ENCODE results near the gene ADAMTS6. TPM values are rescaled to one million over a fixed set of nuclear protein-coding genes. Genes with fewer than 3 reads are reported as not detected.

Gene ADAMTS6
- total RNA-seq, 4 donors from 2014 or later: 0.05 to 0.49 (median 0.31) TPM

DNA sequence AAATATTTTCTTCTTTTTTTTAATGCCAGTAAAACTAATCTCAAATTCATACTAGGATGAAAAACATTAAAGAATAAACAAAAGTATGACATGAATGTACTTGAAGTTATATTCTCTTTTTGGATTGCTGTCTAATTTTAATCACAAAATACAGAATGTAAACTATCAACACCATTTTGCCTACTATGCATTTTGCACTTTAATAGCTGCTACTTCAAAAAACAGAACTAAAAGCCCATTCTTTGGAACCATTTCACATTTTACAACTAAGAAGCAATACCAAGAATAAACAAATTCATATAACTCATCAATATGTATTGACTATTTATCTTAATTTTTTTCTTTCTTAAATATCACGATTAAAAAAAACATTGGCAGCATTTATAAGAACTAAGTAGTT lies 58.1 kb downstream of the ADAMTS6 start:
- no peak for ATAC-seq
- no peak overlapping the region for H3K4me3 ChIP-seq
- intact Hi-C loops (cut with DNase I; ENCODE audit: low total_unique reads): no loop called here
- no peak for TF ChIP-seq POLR2A (IDR thresholded peaks at IDR 0.05)
- TF ChIP-seq, protein P1, sequence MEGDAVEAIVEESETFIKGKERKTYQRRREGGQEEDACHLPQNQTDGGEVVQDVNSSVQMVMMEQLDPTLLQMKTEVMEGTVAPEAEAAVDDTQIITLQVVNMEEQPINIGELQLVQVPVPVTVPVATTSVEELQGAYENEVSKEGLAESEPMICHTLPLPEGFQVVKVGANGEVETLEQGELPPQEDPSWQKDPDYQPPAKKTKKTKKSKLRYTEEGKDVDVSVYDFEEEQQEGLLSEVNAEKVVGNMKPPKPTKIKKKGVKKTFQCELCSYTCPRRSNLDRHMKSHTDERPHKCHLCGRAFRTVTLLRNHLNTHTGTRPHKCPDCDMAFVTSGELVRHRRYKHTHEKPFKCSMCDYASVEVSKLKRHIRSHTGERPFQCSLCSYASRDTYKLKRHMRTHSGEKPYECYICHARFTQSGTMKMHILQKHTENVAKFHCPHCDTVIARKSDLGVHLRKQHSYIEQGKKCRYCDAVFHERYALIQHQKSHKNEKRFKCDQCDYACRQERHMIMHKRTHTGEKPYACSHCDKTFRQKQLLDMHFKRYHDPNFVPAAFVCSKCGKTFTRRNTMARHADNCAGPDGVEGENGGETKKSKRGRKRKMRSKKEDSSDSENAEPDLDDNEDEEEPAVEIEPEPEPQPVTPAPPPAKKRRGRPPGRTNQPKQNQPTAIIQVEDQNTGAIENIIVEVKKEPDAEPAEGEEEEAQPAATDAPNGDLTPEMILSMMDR (IDR thresholded peaks at IDR 0.05 in 4 of 5, conservative IDR thresholded peaks at IDR 0.05 in 1 of 5): no peak
- no peaks in the 10 kb centered on the region for H3K27me3 ChIP-seq
- no peak overlapping the region for H3K27ac ChIP-seq
- no peaks in the 10 kb centered on the region for H3K4me1 ChIP-seq
- H3K36me3 ChIP-seq: no peaks in the 10 kb centered on the region
- H3K9me3 ChIP-seq: no peaks in the 10 kb centered on the region
- no peak for DNase-seq
- in situ Hi-C loops (cut with MboI; ENCODE audit: low sequenced_read_pairs in 4 of 4): no loop called here

DNA sequence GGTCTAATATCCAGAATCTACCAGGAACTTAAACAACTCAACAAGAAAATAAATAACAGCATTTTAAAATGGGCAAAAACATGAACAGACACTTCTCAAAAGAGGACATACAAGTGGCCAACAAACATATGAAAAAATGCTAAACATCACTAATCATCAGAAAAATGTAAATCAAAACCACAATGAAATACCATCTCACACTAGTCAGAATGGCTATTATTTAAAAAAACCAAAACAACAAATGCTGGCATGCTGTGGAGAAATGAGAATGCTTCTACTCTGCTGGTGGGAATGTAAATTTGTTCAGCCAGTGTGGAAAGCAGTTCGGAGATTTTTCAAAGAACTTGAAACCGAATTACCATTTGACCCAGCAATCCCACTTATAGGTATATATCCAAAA lies 63.1 kb downstream of the ADAMTS6 start:
- in situ Hi-C loops (cut with MboI; ENCODE audit: low sequenced_read_pairs in 4 of 4): no loop called here

DNA sequence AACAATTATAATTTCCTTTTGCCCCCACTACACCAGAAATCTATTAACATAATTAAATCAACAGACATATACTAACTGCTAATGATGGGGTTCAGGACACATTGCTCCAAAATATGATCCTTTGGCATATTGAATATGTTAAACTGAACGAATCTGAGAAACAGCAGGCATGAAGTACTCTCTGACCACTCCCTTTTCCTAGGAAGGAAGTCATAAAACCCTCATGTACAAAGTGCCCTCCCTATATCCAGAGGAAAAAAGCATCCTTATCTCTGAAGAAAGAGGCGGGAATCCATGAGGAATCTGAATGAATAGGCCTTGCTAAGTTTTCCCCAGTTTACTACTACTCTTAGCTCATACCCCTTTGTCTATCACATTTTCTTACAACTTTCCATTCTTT lies 67.9 kb downstream of the ADAMTS6 start:
- Histone ChIP-seq H3K27ac (no peak overlapping the region), H3K27me3 (no peaks in the 10 kb centered on the region), H3K36me3 (no peaks in the 10 kb centered on the region), H3K4me1 (no peaks in the 10 kb centered on the region), H3K9me3 (peaks cover 0 to 5% (median 0%) of the 10 kb centered on the region in 3 donors), H3K4me3 (no peak overlapping the region)
- intact Hi-C loops (cut with DNase I; ENCODE audit: low total_unique reads) (no loop called here), in situ Hi-C loops (cut with MboI; ENCODE audit: low sequenced_read_pairs in 4 of 4) (no loop called here)
- TF ChIP-seq, protein P1 (IDR thresholded peaks at IDR 0.05 in 4 of 5, conservative IDR thresholded peaks at IDR 0.05 in 1 of 5): no peak
- no peak for TF ChIP-seq POLR2A (IDR thresholded peaks at IDR 0.05)
- DNase-seq (no peak), ATAC-seq (no peak)

More for the DNA sequence above, 63.1 kb downstream of the ADAMTS6 start:
- no peaks in the 10 kb centered on the region for H3K4me1 ChIP-seq
- H3K27ac ChIP-seq: no peak overlapping the region
- no peak for DNase-seq
- H3K9me3 ChIP-seq: peaks cover 0 to 5% (median 0%) of the 10 kb centered on the region in 3 donors
- TF ChIP-seq POLR2A (IDR thresholded peaks at IDR 0.05): no peak
- H3K4me3 ChIP-seq: no peak overlapping the region
- H3K27me3 ChIP-seq: no peaks in the 10 kb centered on the region
- ATAC-seq: no peak
- intact Hi-C loops (cut with DNase I; ENCODE audit: low total_unique reads): no loop called here
- H3K36me3 ChIP-seq: no peaks in the 10 kb centered on the region

DNA sequence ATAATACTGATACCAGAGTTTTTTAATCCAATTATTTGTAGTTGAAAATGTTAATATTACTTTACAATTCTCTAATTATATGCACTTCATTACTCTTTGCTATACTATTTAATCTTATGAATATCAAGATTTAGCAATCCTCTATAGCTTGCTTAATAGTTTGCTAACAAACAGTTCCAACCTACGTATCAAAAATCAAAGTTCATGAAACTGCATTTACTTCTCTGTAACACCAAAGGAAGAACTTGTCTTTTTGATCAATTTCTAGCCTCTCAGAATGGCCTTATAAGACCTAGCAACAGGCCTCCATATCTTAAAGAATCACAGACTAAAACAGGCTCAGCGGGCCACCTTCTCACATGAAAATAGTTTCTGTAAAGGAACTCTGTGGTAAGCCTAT lies 68.9 kb downstream of the ADAMTS6 start:
- no peak overlapping the region for H3K27ac ChIP-seq
- H3K36me3 ChIP-seq: no peaks in the 10 kb centered on the region
- intact Hi-C loops (cut with DNase I; ENCODE audit: low total_unique reads) (no loop called here), in situ Hi-C loops (cut with MboI; ENCODE audit: low sequenced_read_pairs in 4 of 4) (no loop called here)
- no peak for TF ChIP-seq POLR2A (IDR thresholded peaks at IDR 0.05)
- TF ChIP-seq, protein P1 (IDR thresholded peaks at IDR 0.05 in 4 of 5, conservative IDR thresholded peaks at IDR 0.05 in 1 of 5): no peak
- H3K4me1 ChIP-seq: no peaks in the 10 kb centered on the region
- H3K27me3 ChIP-seq: no peaks in the 10 kb centered on the region
- no peak for DNase-seq
- no peak overlapping the region for H3K4me3 ChIP-seq
- peaks cover 0 to 3% (median 0%) of the 10 kb centered on the region in 3 donors for H3K9me3 ChIP-seq
- ATAC-seq: no peak

DNA sequence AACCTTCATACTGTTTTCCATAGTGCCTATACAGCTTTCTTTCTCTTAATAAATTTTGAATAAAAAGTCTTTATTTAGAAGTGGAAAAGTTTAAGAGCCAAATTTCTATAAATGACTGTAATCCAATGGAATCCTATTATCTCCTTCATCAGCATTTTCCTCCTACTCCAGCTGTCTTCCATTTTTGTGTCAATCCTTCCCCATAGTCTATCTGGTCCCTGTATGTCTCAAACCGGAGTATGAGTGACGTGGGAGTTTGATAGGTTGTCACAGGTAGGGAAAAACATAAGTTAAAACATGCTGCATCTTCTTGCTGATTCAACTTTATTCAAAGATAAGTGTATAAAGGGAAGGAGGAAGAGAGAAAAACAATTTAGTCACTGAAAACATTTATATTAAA lies 70.4 kb downstream of the ADAMTS6 start:
- ATAC-seq (no peak), DNase-seq (no peak)
- no peak for TF ChIP-seq POLR2A (IDR thresholded peaks at IDR 0.05)
- TF ChIP-seq, protein P1 (IDR thresholded peaks at IDR 0.05 in 4 of 5, conservative IDR thresholded peaks at IDR 0.05 in 1 of 5): no peak
- Histone ChIP-seq H3K36me3 (no peaks in the 10 kb centered on the region), H3K4me1 (no peaks in the 10 kb centered on the region), H3K27me3 (no peaks in the 10 kb centered on the region), H3K4me3 (no peak overlapping the region), H3K9me3 (no peaks in the 10 kb centered on the region), H3K27ac (no peak overlapping the region)
- in situ Hi-C loops (cut with MboI; ENCODE audit: low sequenced_read_pairs in 4 of 4): no loop called here
- intact Hi-C loops (cut with DNase I; ENCODE audit: low total_unique reads): no loop called here
